Measurements from ENCODE around the gene OPCML. TPM values are rescaled to one million over a fixed set of nuclear protein-coding genes. Genes with fewer than 3 reads are reported as not detected.

OPCML gene
- total RNA-seq, 2 donors from 2014 or later: not detected

GRCh38 chr11:132907651-132908413 is 624.5 kb downstream of the OPCML start:
- ATAC-seq: no peak
- no peak overlapping the region for H3K4me3 Mint-ChIP-seq

GRCh38 chr11:132904607-132905006 is 627.7 kb downstream of the OPCML start:
- no peak for ATAC-seq
- H3K4me1 Mint-ChIP-seq (ENCODE audit: low read depth in 2 of 2): no peaks in the 10 kb centered on the region

More at GRCh38 chr11:132907651-132908413, 624.5 kb downstream of the OPCML start:
- Mint-ChIP-seq H3K36me3 (no peaks in the 10 kb centered on the region), H3K27ac (no peak overlapping the region), H3K9me3 (peaks cover 4% of the 10 kb centered on the region), H3K27me3 (no peaks in the 10 kb centered on the region), H3K4me1 (ENCODE audit: low read depth in 2 of 2) (no peaks in the 10 kb centered on the region)
- no peak for DNase-seq (ENCODE audit: low spot score)

GRCh38 chr11:132904091-132904490 is 628.2 kb downstream of the OPCML start:
- no peak overlapping the region for H3K27ac Mint-ChIP-seq
- no peaks in the 10 kb centered on the region for H3K36me3 Mint-ChIP-seq
- H3K27me3 Mint-ChIP-seq: no peaks in the 10 kb centered on the region
- H3K4me1 Mint-ChIP-seq (ENCODE audit: low read depth in 2 of 2): no peaks in the 10 kb centered on the region
- ATAC-seq (no peak), DNase-seq (ENCODE audit: low spot score) (no peak)
- peaks cover 6% of the 10 kb centered on the region for H3K9me3 Mint-ChIP-seq
- H3K4me3 Mint-ChIP-seq: no peak overlapping the region

More at GRCh38 chr11:132904607-132905006, 627.7 kb downstream of the OPCML start:
- Mint-ChIP-seq H3K27me3 (no peaks in the 10 kb centered on the region), H3K36me3 (no peaks in the 10 kb centered on the region), H3K27ac (no peak overlapping the region), H3K4me3 (no peak overlapping the region), H3K9me3 (peaks cover 6% of the 10 kb centered on the region)
- no peak for DNase-seq (ENCODE audit: low spot score)

GRCh38 chr11:132901638-132902471 is 630.4 kb downstream of the OPCML start:
- Mint-ChIP-seq H3K4me3 (no peak overlapping the region), H3K4me1 (ENCODE audit: low read depth in 2 of 2) (no peaks in the 10 kb centered on the region), H3K27ac (no peak overlapping the region), H3K36me3 (no peaks in the 10 kb centered on the region), H3K27me3 (no peaks in the 10 kb centered on the region), H3K9me3 (peaks cover 6% of the 10 kb centered on the region)
- ATAC-seq: no peak
- no peak for DNase-seq (ENCODE audit: low spot score)

- no peak overlapping the region for H3K27ac Mint-ChIP-seq
- no peak for ATAC-seq
Measured at GRCh38 chr11:132898676-132899075, 633.6 kb downstream of the OPCML start.

GRCh38 chr11:132898021-132898420 is 634.3 kb downstream of the OPCML start:
- Mint-ChIP-seq H3K27me3 (no peaks in the 10 kb centered on the region), H3K27ac (no peak overlapping the region), H3K4me1 (ENCODE audit: low read depth in 2 of 2) (no peaks in the 10 kb centered on the region), H3K36me3 (no peaks in the 10 kb centered on the region), H3K9me3 (peaks cover 3% of the 10 kb centered on the region), H3K4me3 (no peak overlapping the region)
- DNase-seq (ENCODE audit: low spot score) (no peak), ATAC-seq (no peak)

More at GRCh38 chr11:132898676-132899075, 633.6 kb downstream of the OPCML start:
- Mint-ChIP-seq H3K9me3 (peaks cover 4% of the 10 kb centered on the region), H3K36me3 (no peaks in the 10 kb centered on the region), H3K27me3 (no peaks in the 10 kb centered on the region), H3K4me3 (no peak overlapping the region), H3K4me1 (ENCODE audit: low read depth in 2 of 2) (no peaks in the 10 kb centered on the region)
- no peak for DNase-seq (ENCODE audit: low spot score)

- Mint-ChIP-seq H3K36me3 (no peaks in the 10 kb centered on the region), H3K27me3 (no peaks in the 10 kb centered on the region), H3K4me3 (no peak overlapping the region), H3K9me3 (peaks cover 6% of the 10 kb centered on the region), H3K4me1 (ENCODE audit: low read depth in 2 of 2) (no peaks in the 10 kb centered on the region), H3K27ac (no peak overlapping the region)
- DNase-seq (ENCODE audit: low spot score) (no peak), ATAC-seq (no peak)
Measured at GRCh38 chr11:132895340-132895739, 637.0 kb downstream of the OPCML start.

- Mint-ChIP-seq H3K4me3 (no peak overlapping the region), H3K9me3 (peaks cover 8% of the 10 kb centered on the region), H3K27ac (no peak overlapping the region), H3K4me1 (ENCODE audit: low read depth in 2 of 2) (no peaks in the 10 kb centered on the region), H3K27me3 (no peaks in the 10 kb centered on the region), H3K36me3 (no peaks in the 10 kb centered on the region)
- DNase-seq (ENCODE audit: low spot score) (no peak), ATAC-seq (no peak)
Measured at GRCh38 chr11:132894606-132895005, 637.7 kb downstream of the OPCML start.

- Mint-ChIP-seq H3K4me3 (no peak overlapping the region), H3K27me3 (no peaks in the 10 kb centered on the region), H3K36me3 (no peaks in the 10 kb centered on the region), H3K27ac (no peak overlapping the region), H3K4me1 (ENCODE audit: low read depth in 2 of 2) (no peaks in the 10 kb centered on the region), H3K9me3 (peaks cover 8% of the 10 kb centered on the region)
- no peak for ATAC-seq
- no peak for DNase-seq (ENCODE audit: low spot score)
Measured at GRCh38 chr11:132892876-132893275, 639.4 kb downstream of the OPCML start.

- H3K4me3 Mint-ChIP-seq: no peak overlapping the region
- no peaks in the 10 kb centered on the region for H3K4me1 Mint-ChIP-seq (ENCODE audit: low read depth in 2 of 2)
- no peak for DNase-seq (ENCODE audit: low spot score)
- H3K27ac Mint-ChIP-seq: no peak overlapping the region
- H3K36me3 Mint-ChIP-seq: no peaks in the 10 kb centered on the region
- H3K27me3 Mint-ChIP-seq: no peaks in the 10 kb centered on the region
- ATAC-seq: no peak
- H3K9me3 Mint-ChIP-seq: peaks cover 10% of the 10 kb centered on the region
Measured at GRCh38 chr11:132888226-132888625, 644.1 kb downstream of the OPCML start.

GRCh38 chr11:132886335-132886734 is 646.0 kb downstream of the OPCML start:
- Mint-ChIP-seq H3K27ac (no peak overlapping the region), H3K4me1 (ENCODE audit: low read depth in 2 of 2) (no peaks in the 10 kb centered on the region), H3K9me3 (peaks cover 14% of the 10 kb centered on the region), H3K27me3 (no peaks in the 10 kb centered on the region), H3K36me3 (no peaks in the 10 kb centered on the region), H3K4me3 (no peak overlapping the region)
- DNase-seq (ENCODE audit: low spot score) (no peak), ATAC-seq (no peak)

GRCh38 chr11:132883241-132883640 is 649.1 kb downstream of the OPCML start:
- no peak for ATAC-seq
- H3K4me1 Mint-ChIP-seq (ENCODE audit: low read depth in 2 of 2): no peaks in the 10 kb centered on the region
- DNase-seq (ENCODE audit: low spot score): no peak
- H3K36me3 Mint-ChIP-seq: no peaks in the 10 kb centered on the region
- no peak overlapping the region for H3K27ac Mint-ChIP-seq
- H3K9me3 Mint-ChIP-seq: peaks cover 13% of the 10 kb centered on the region
- no peak overlapping the region for H3K4me3 Mint-ChIP-seq
- H3K27me3 Mint-ChIP-seq: no peaks in the 10 kb centered on the region

- Mint-ChIP-seq H3K36me3 (no peaks in the 10 kb centered on the region), H3K4me1 (ENCODE audit: low read depth in 2 of 2) (no peaks in the 10 kb centered on the region), H3K27ac (no peak overlapping the region), H3K9me3 (peaks cover 13% of the 10 kb centered on the region), H3K27me3 (no peaks in the 10 kb centered on the region), H3K4me3 (no peak overlapping the region)
- no peak for DNase-seq (ENCODE audit: low spot score)
- no peak for ATAC-seq
Measured at GRCh38 chr11:132881622-132882021, 650.7 kb downstream of the OPCML start.

- Mint-ChIP-seq H3K4me3 (no peak overlapping the region), H3K36me3 (no peaks in the 10 kb centered on the region), H3K9me3 (peaks cover 10% of the 10 kb centered on the region), H3K27ac (no peak overlapping the region), H3K27me3 (no peaks in the 10 kb centered on the region), H3K4me1 (ENCODE audit: low read depth in 2 of 2) (no peaks in the 10 kb centered on the region)
- ATAC-seq (no peak), DNase-seq (ENCODE audit: low spot score) (no peak)
Measured at GRCh38 chr11:132878111-132878510, 654.2 kb downstream of the OPCML start.
